ENCODE data around the gene SLC13A5.

DNA sequence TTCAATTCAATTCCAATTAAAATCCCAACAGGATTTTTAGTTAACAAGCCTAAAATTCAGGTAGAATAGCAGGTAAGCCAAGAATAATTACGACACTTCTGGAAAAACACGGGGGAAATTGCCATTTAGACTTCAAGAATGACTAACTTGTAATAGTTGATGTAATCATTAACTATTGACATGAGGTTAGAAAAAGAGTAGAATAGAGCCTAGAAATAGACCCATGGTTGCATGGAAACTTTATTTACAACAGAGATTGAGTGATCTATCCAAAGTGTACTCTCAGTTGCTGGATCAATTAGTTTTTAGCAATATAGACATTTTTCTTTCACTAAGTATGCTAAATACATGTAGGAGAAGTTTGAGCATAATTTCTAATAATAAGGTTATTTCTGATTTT lies 3.6 kb upstream of the SLC13A5 start:
- TF ChIP-seq POLR2A (IDR thresholded peaks at IDR 0.05), result no peak
- TF ChIP-seq, protein P1, sequence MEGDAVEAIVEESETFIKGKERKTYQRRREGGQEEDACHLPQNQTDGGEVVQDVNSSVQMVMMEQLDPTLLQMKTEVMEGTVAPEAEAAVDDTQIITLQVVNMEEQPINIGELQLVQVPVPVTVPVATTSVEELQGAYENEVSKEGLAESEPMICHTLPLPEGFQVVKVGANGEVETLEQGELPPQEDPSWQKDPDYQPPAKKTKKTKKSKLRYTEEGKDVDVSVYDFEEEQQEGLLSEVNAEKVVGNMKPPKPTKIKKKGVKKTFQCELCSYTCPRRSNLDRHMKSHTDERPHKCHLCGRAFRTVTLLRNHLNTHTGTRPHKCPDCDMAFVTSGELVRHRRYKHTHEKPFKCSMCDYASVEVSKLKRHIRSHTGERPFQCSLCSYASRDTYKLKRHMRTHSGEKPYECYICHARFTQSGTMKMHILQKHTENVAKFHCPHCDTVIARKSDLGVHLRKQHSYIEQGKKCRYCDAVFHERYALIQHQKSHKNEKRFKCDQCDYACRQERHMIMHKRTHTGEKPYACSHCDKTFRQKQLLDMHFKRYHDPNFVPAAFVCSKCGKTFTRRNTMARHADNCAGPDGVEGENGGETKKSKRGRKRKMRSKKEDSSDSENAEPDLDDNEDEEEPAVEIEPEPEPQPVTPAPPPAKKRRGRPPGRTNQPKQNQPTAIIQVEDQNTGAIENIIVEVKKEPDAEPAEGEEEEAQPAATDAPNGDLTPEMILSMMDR (IDR thresholded peaks at IDR 0.05), result no peak
